ENCODE measurements around the gene SLC25A39.

Gene SLC25A39

GRCh38 chr17:44272321-44272951, 52.2 kb downstream of the SLC25A39 start:
- no peak for DNase-seq

All from hematopoietic multipotent progenitor cell treated with erythropoietin and hydrocortisone succinate and interleukin-3 and kit ligand, for 8 days (in vitro differentiated cells).